Activated CD4-positive, alpha-beta T cell treated with anti-CD3 and anti-CD28 coated beads, Interleukin-2, amount 10 ng/mL, durations not matched to agents 24 days and 14 days (primary cell): ENCODE results near the gene PPP1R12B. TPM values are rescaled to one million over a fixed set of nuclear protein-coding genes. Genes with fewer than 3 reads are reported as not detected.
"Not testable (repeated sequence)": the region's sequence is repeated elsewhere in the genome, so short reads cannot be mapped to it uniquely, and the experiment has no call there.

Experiments
- DNase-seq: peaks from one replicate; pipeline ENCODE4 v3.0.0; 2022
- H3K27ac Mint-ChIP-seq: one replicate; pipeline ENCODE4 v1.8.0; 2022; ENCODE audit warnings: mild to moderate bottlenecking, mixed read lengths
- H3K27me3 Mint-ChIP-seq: one replicate; pipeline ENCODE4 v1.8.0; 2022; ENCODE audit warnings: mixed read lengths
- H3K36me3 Mint-ChIP-seq: one replicate; pipeline ENCODE4 v1.8.0; 2022; ENCODE audit warnings: low read depth, mild to moderate bottlenecking, mixed read lengths
- H3K4me1 Mint-ChIP-seq: one replicate; pipeline ENCODE4 v1.8.0; 2021; ENCODE audit warnings: mixed read lengths
- H3K4me3 Mint-ChIP-seq: one replicate; pipeline ENCODE4 v1.8.0; 2022; ENCODE audit warnings: mild to moderate bottlenecking, moderate library complexity, mixed read lengths
- H3K9me3 Mint-ChIP-seq: one replicate; pipeline ENCODE4 v1.8.0; 2021; ENCODE audit warnings: mixed read lengths
- intact Hi-C: fragments of 100-400 bp; cut with micrococcal nuclease; formaldehyde crosslinking; loops from one replicate; pipeline ENCODE4 v1.15.1; 2023
- total RNA-seq: library from RNA; stranded (reverse); gene quantifications from 2 replicates; pipeline ENCODE4 v1.2.3, GENCODE V29; 2022

Gene PPP1R12B
- total RNA-seq, 1 donor from 2014 or later: 14.8 TPM

DNA sequence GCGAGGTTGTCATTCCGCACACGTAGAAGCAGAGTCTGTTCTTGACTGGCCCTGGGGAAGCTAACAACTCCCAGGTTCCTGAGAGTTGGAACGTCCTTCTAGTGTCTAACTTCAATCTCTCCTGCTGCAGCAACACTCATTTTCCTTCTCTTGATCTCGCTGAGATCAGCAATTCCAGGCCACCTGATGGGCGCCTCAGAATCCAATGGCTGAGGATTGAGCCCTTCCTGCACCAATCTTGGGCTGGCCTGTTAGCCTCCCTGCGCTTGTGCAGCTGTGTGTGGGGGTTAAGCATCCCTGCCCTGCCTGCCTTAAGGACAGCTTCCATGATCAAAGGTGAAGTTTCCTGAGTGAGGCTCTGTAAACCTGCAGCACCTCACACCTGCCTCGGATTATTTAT, 273.9 kb downstream of the PPP1R12B start:
- no peak for DNase-seq
- Mint-ChIP-seq H3K36me3 (no peaks in the 10 kb centered on the region), H3K27me3 (peaks cover 20% of the 10 kb centered on the region), H3K27ac (no peak overlapping the region), H3K4me3 (no peak overlapping the region), H3K4me1 (peaks cover 2% of the 10 kb centered on the region), H3K9me3 (no peaks in the 10 kb centered on the region)
- intact Hi-C loops: no loop called here

DNA sequence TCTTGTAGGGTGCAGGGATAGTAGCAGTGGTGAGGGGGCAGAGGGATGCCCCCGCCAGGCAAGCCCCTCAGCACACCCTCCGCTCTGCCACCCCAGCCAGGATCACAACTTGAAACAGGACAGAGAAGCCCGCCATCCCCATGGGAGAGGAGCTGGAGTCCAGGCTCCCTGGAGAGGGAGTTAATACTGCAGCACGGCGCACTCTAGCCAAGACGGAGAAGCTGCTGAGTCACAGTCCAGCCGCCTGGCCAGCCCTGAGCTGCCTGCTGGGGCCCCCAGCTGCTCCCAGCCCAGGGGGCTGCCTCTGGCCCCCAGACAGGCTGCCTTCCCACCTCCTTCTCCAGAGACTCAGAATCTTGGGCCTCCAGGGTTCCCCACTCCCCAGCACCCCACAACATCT, 274.6 kb downstream of the PPP1R12B start:
- Mint-ChIP-seq H3K27me3 (peaks cover 24% of the 10 kb centered on the region), H3K36me3 (no peaks in the 10 kb centered on the region), H3K4me1 (peaks cover 5% of the 10 kb centered on the region), H3K27ac (no peak overlapping the region), H3K9me3 (no peaks in the 10 kb centered on the region), H3K4me3 (no peak overlapping the region)
- intact Hi-C loops: no loop called here
- DNase-seq: no peak

DNA sequence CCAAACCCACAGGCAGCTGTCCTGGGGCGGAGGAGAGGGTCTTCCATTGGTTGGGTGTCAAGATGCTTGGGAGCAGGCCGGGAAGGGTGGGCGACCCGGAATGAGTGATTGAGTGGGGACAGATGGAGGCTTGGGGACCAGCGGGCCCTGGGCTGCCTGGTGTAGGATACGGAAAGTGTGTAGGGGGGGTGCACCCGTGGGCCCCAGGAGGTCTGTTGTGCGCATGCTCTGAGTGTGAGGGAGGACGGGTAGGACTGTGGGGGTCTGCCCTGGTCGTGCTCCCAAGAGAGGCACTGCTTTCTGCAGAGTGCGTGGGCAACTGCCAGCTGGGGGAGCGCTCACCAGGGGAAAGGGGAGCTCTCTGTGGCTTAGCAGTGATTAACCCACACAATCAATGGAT, 275.0 kb downstream of the PPP1R12B start:
- intact Hi-C loops, H3K4me1 Mint-ChIP-seq, DNase-seq, H3K36me3 Mint-ChIP-seq, H3K4me3 Mint-ChIP-seq, H3K27ac Mint-ChIP-seq, H3K9me3 Mint-ChIP-seq: not testable (repeated sequence)
- peaks cover 24% of the 10 kb centered on the region for H3K27me3 Mint-ChIP-seq

DNA sequence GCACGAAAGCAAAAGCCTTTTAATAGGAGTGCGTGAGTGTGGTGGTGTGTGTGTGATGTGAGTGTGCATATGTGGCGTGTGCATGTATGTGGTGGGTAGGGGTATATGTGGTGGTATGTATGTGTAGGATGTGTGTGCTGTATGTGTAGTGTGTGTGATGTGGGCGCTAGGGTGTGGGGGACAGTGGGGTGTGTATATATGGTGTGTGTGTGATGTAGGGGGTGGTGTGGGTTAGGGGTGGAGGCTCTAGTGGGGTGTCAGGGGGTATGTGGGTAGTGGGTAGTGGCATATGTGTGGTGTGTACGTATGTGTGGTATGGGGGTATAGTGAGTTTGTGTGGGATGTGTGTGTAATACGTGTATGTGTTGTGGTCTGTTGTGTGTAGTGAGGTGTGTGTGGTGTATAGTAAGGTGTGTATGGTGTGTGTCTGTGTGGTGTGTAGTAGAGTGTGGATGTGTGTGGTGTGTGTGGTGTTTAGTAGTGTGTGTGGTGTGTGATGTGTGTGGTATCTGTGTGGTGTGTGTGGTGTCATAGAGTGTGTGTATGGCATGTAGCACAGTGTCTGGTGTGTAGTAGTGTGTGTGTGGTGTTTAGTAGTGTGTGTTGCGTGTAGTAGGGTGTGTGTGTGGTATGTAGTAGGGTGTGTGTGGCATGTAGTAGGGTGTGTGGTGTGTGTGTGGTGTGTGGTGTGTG, 275.7 kb downstream of the PPP1R12B start:
- H3K27me3 Mint-ChIP-seq: peaks cover 25% of the 10 kb centered on the region
- H3K27ac Mint-ChIP-seq: no peak overlapping the region
- peaks cover 11% of the 10 kb centered on the region for H3K4me1 Mint-ChIP-seq
- no peak overlapping the region for H3K4me3 Mint-ChIP-seq
- H3K36me3 Mint-ChIP-seq: no peaks in the 10 kb centered on the region
- no peaks in the 10 kb centered on the region for H3K9me3 Mint-ChIP-seq
- no peak for DNase-seq
- intact Hi-C loops: no loop called here

DNA sequence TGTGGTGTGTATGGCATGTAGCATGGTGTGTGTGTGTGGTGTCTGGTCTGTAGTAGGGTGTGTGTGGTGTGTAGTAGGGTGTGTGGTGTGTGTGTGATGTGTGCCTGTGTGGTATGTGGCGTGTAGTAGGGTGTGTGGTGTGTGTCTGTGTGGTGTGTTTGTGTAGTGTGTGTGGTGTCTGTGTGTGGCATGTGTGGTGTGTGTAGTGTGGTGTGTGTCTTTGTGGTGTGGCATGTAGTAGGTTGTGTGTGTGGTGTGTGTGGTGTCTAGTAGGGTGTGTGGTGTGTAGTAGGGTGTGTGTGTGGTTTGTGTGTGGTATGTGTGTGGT, 276.2 kb downstream of the PPP1R12B start:
- Mint-ChIP-seq H3K4me3 (no peak overlapping the region), H3K36me3 (no peaks in the 10 kb centered on the region), H3K9me3 (no peaks in the 10 kb centered on the region), H3K27ac (no peak overlapping the region), H3K27me3 (peaks cover 27% of the 10 kb centered on the region), H3K4me1 (peaks cover 15% of the 10 kb centered on the region)
- DNase-seq: no peak
- intact Hi-C loops: no loop called here

DNA sequence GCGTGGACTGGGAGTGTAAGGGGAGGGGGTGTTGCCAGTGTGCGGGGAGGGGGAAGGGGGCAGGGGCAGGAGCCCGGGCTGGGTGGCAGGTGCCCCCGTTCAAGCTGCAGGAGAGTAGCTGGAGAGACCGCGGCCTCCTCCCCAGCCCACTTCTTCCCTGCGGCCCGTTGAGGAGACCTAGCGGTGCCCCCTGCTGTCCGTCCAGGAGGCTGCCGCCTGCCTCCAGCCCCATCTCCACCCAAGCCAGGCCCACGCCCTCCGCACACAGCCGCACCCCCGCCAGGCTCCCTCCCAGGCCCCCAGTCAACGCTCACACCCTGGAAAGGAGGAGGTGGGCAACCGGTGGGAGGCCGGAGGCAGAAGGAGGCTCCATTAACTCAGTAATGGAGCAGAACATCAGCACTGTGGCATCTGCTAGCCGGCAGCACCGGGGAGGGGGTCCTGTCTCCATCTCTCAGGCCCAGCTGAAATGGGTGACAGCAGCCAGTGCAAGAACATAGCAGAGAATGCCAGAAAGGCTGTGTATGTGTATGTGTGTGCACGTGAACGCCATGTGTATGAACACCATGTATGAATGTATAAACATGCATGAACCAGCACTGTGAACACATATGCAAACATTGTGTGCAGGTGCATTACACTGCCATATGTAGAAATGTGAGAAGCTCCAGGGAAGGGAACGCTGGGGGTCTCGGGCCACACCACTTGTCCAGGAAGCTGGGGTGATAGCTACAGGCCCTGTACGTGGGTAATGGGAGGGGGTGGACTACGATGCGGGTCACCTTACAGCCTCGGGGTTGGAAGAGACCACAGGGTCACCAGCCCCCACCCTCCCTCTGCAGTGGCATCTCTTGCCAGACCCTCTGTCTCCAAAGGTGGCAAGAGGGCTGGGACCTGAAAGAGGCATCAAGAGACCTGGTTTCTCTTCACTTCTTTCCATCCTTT, 277.2 kb downstream of the PPP1R12B start:
- DNase-seq: peak; percentile 87
- no peaks in the 10 kb centered on the region for H3K36me3 Mint-ChIP-seq
- no peak overlapping the region for H3K27ac Mint-ChIP-seq
- H3K9me3 Mint-ChIP-seq: no peaks in the 10 kb centered on the region
- intact Hi-C loops: no loop called here
- peaks cover 26% of the 10 kb centered on the region for H3K27me3 Mint-ChIP-seq
- H3K4me1 Mint-ChIP-seq: peaks cover 20% of the 10 kb centered on the region
- H3K4me3 Mint-ChIP-seq: no peak overlapping the region

DNA sequence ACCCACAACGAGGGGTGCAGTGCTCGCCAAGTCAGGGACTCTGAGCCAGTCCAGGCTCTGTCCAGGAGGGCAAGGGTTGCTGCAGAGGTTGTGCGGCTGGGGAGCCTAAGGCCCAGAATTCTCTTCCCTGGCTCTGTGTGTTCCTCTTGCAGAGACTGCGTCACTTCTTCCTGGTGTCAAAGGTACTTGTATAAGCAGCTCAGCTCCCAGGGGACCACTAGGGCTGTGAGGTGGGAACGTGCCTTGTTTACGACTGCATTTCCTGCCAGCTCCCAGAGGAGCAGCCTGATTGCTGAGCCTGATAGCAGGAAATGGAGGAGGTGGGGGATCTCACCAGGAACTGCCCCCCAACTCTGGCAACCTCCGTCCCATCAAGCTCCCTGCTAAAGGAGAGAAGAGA, 278.5 kb downstream of the PPP1R12B start:
- peaks cover 21% of the 10 kb centered on the region for H3K4me1 Mint-ChIP-seq
- H3K9me3 Mint-ChIP-seq, H3K4me3 Mint-ChIP-seq, H3K27ac Mint-ChIP-seq, H3K36me3 Mint-ChIP-seq, DNase-seq, intact Hi-C loops: not testable (repeated sequence)
- H3K27me3 Mint-ChIP-seq: peaks cover 29% of the 10 kb centered on the region

DNA sequence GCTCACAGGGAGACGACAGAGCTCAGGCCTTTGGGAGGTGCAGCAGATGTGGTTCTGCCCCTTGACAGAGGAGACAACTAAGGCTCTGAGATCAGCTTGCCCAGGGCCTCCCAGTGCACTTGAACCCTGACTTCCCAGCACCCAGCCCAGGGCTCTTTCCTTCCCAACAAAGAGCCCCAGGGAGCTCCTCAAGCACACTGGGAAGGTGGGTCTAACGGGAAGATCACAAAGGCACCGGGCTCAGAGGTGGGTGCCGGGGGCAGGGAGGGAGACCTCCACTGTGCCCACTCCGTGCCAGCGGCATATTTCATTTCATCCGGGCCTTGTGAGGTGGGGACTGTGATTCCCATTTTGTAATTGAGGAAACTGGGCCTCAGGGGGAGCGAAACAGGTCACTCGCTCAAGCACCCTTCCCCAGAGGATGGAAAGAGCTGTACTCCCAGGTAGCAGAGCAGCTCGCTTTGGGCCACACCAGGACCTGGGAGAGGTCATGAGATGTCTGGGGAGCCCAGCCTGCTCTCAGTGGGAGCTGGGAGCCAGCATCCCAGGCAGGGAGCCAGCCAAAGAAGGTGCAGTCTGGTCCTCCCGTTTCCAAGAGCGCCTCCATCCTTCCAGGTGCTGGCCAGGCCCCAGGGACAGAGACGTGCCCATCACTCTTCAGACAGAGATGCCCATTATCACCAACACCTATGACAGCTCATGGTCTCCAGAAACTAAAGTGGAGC, 279.5 kb downstream of the PPP1R12B start:
- no peak for DNase-seq
- no peaks in the 10 kb centered on the region for H3K36me3 Mint-ChIP-seq
- intact Hi-C loops: no loop called here
- peaks cover 39% of the 10 kb centered on the region for H3K27me3 Mint-ChIP-seq
- H3K4me1 Mint-ChIP-seq: peaks cover 21% of the 10 kb centered on the region
- H3K27ac Mint-ChIP-seq: no peak overlapping the region
- H3K9me3 Mint-ChIP-seq: no peaks in the 10 kb centered on the region
- H3K4me3 Mint-ChIP-seq: peak overlapping the region; percentile 6

DNA sequence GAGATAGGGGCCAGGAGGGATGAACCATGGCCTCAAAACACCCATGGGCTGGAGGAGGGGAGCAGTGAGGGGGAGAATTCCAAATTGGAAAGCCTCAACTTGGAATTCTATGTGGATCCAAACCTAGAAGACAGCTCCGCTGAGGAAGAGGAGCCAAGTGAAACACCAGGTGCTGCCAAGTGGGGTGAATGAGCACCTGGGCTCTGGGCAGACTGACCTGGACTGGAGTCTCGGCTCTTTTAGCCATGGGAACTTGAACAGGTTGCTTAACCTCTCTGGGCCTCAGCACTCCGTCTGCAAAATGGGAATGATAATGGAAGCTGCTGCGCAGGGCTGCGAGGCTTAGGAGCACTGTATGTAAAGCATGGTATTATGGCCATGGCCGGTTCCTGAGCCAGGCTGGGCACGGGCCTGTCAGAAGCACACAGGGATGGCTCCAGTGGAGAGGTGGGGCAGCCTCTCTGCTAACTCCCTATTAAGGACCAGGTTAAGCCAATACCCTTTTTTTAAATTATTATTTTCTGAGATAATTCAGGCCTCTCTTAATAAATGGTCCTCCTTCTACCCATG, 280.2 kb downstream of the PPP1R12B start:
- Mint-ChIP-seq H3K4me1 (peaks cover 21% of the 10 kb centered on the region), H3K27me3 (peaks cover 43% of the 10 kb centered on the region), H3K27ac (peak overlapping the region; percentile 67), H3K4me3 (peak overlapping the region; percentile 59), H3K9me3 (no peaks in the 10 kb centered on the region), H3K36me3 (no peaks in the 10 kb centered on the region)
- intact Hi-C loops: no loop called here
- no peak for DNase-seq

DNA sequence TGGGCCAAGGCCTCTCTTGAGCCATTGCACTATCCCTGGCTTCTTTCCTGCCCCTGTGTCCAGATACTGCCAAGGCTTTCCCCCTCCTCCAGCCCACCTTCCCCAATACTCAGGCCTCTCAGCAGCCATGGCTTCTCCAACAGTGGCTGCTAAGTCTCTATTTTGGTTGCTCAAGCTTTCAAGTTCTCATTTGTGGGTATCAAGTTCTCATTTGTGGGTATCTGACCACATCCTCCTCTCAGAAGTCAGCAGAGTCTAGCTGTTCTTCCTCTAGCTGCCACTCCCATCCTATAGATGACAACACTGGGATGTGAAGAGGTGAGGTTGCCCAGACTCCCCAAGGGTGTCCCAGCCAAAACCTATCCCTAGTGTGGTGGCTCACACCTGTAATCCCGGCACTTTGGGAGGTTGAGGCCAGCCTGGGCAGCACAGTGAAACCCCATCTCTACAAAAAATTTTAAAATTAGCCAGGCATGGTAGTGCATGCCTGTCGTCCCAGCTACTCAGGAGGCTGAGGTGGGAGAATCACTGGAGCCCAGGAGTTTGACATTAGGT, 280.8 kb downstream of the PPP1R12B start:
- Mint-ChIP-seq H3K27ac (peak overlapping the region; percentile 67), H3K4me1 (peaks cover 21% of the 10 kb centered on the region)
- not testable (repeated sequence) for H3K9me3 Mint-ChIP-seq

DNA sequence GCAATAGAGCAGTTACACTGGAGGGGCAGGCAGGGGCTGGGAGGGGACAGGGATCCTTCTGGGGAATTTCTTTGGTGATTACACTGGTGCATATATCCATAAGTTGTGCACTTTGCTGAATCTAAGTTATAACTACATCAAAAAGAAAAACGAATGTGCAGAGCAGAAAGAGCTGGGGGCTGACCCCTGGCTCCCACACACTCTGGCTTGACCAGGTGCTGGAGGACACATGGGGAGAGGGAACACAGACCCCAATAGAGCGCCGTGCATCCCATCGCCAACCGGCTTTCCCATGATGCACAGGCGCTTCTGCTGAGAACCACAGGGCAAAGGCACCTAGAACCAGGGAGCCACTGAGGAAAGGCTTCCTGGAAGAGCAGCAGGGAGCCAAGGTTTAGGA, 281.6 kb downstream of the PPP1R12B start:
- H3K36me3 Mint-ChIP-seq, DNase-seq, intact Hi-C loops, H3K27ac Mint-ChIP-seq, H3K9me3 Mint-ChIP-seq, H3K4me3 Mint-ChIP-seq: not testable (repeated sequence)
- Mint-ChIP-seq H3K4me1 (peaks cover 21% of the 10 kb centered on the region), H3K27me3 (peaks cover 51% of the 10 kb centered on the region)

More for the DNA sequence above, 280.8 kb downstream of the PPP1R12B start:
- Mint-ChIP-seq H3K4me3 (peak overlapping the region; percentile 59), H3K27me3 (peaks cover 46% of the 10 kb centered on the region)
- peak; percentile 87 for DNase-seq
- intact Hi-C loops, H3K36me3 Mint-ChIP-seq: not testable (repeated sequence)

DNA sequence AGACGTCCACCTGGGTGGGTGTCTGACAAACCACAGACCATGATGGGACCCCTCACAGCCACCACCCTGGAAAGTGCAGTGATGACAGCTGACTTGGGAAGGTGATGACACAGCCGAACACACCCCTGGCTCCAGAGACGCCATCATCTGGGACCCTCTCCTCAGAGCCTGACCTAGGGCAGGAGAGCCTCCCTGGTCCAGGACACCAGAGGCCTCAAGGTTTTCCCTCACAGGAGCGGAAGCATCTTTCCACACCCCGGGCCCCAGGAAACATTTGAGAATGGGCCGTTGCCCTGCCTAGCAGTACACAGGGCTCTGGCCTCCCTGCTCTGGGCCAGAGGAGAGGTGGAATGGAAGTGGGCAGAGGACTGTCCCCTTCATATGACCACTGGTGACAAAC, 282.0 kb downstream of the PPP1R12B start:
- no peak for DNase-seq
- Mint-ChIP-seq H3K27ac (no peak overlapping the region), H3K9me3 (no peaks in the 10 kb centered on the region), H3K27me3 (peaks cover 56% of the 10 kb centered on the region), H3K4me1 (peaks cover 21% of the 10 kb centered on the region), H3K4me3 (no peak overlapping the region), H3K36me3 (no peaks in the 10 kb centered on the region)
- intact Hi-C loops: no loop called here

DNA sequence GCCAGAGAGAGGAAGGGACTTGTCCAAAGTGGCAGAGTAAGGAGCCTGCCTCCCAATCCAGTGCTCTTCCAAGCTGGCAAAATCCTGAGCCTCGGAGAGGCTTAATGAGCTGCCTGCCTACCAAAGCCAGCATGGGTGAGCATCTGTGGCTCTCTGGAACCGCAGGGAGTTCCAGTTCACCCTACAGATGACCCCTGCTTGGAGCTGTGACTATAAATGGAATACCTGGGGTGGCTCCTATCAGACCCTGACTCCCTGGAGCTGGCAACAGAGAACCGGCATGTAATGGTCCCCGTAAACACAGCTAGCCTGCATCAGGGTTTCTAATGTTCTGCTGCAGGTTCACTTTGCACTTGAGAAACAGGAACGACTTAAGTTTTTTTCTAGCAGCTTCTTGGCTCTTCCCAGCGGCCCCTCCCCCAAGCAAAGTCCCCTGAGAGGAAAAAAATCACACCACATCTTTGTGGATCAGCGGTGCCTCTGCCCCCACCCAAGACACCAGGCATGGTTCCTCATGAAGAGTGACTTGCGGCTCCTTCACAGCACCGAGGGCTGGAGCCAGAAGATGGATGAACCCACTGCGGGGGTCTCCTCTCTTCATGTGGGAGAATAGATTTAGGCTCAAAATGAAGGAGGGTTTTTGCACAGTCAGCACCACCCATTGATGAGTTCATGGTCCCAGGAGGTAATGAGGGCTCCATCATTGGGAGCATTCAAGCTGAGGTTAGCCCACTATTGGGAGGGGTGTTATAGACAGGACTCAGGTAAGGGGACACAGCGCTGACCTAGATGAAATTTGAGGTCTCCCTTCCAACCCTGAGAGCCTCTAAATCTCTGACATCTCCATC, 282.8 kb downstream of the PPP1R12B start:
- no peak for DNase-seq
- Mint-ChIP-seq H3K4me1 (peaks cover 21% of the 10 kb centered on the region), H3K4me3 (no peak overlapping the region), H3K36me3 (no peaks in the 10 kb centered on the region), H3K27ac (no peak overlapping the region), H3K27me3 (peaks cover 62% of the 10 kb centered on the region), H3K9me3 (no peaks in the 10 kb centered on the region)
- intact Hi-C loops: no loop called here
